Muscle layer of duodenum (tissue), 2 donors: ENCODE measurements around the gene SLC16A13.

Source experiments
- H3K27ac ChIP-seq: one replicate; pipeline ENCODE4 v1.7.0; 2013; ENCODE audit warnings: mild to moderate bottlenecking, low read length
- H3K27me3 ChIP-seq: one replicate; pipeline ENCODE4 v1.7.0; 2013; ENCODE audit warnings: low read depth, mild to moderate bottlenecking, control low read depth, low read length
- H3K36me3 ChIP-seq, 2 donors: one replicate each; pipeline ENCODE4 v1.7.0; 2013; ENCODE audit warnings: low read length in 2 of 2, control low read depth in 1 of 2, mild to moderate bottlenecking in 1 of 2; ENCODE audit not compliant: insufficient read depth in 2 of 2, control insufficient read depth in 1 of 2
- H3K4me1 ChIP-seq, 2 donors: one replicate each; pipeline ENCODE4 v1.7.0; 2013; ENCODE audit warnings: low read length in 2 of 2, mild to moderate bottlenecking in 2 of 2, control low read depth in 1 of 2, moderate library complexity in 1 of 2; ENCODE audit not compliant: insufficient read depth in 2 of 2, control insufficient read depth in 1 of 2
- H3K4me3 ChIP-seq, 2 donors: one replicate each; pipeline ENCODE4 v1.7.0; 2013; ENCODE audit warnings: low read length in 2 of 2, low read depth in 1 of 2, mild to moderate bottlenecking in 1 of 2
- H3K9me3 ChIP-seq, 2 donors: one replicate each; pipeline ENCODE4 v1.7.0; 2013; ENCODE audit warnings: low read length in 2 of 2, control low read depth in 1 of 2, mild to moderate bottlenecking in 1 of 2; ENCODE audit not compliant: control insufficient read depth in 1 of 2
- donor health status: healthy.

Gene SLC16A13

GRCh38 chr17:7014995-7015958 lies 20.5 kb upstream of the SLC16A13 start:
- peak overlapping the region; percentile 73 to 94 for H3K4me3 ChIP-seq

GRCh38 chr17:7016418-7016817 lies 19.4 kb upstream of the SLC16A13 start:
- peaks cover 14 to 44% of the 10 kb centered on the region in 2 donors for H3K4me1 ChIP-seq

More at GRCh38 chr17:7014995-7015958, 20.5 kb upstream of the SLC16A13 start:
- Histone ChIP-seq H3K9me3 (no peaks in the 10 kb centered on the region), H3K27ac (peak overlapping the region; percentile 96), H3K27me3 (no peaks in the 10 kb centered on the region), H3K36me3 (peaks cover 0 to 8% of the 10 kb centered on the region in 2 donors), H3K4me1 (peaks cover 24 to 51% of the 10 kb centered on the region in 2 donors)

GRCh38 chr17:7016886-7017826 lies 18.7 kb upstream of the SLC16A13 start:
- peak overlapping the region in 1 of 2 donors; percentile 79 for H3K4me3 ChIP-seq
- H3K4me1 ChIP-seq, result peaks cover 17 to 48% of the 10 kb centered on the region in 2 donors
- H3K36me3 ChIP-seq, result peaks cover 0 to 8% of the 10 kb centered on the region in 2 donors
- H3K27ac ChIP-seq, result peak overlapping the region; percentile 90
- H3K9me3 ChIP-seq, result no peaks in the 10 kb centered on the region
- H3K27me3 ChIP-seq, result no peaks in the 10 kb centered on the region

More at GRCh38 chr17:7016418-7016817, 19.4 kb upstream of the SLC16A13 start:
- Histone ChIP-seq H3K27ac (no peak overlapping the region), H3K9me3 (no peaks in the 10 kb centered on the region), H3K27me3 (no peaks in the 10 kb centered on the region), H3K4me3 (no peak overlapping the region), H3K36me3 (peaks cover 0 to 8% of the 10 kb centered on the region in 2 donors)

GRCh38 chr17:7017827-7018200 lies 18.0 kb upstream of the SLC16A13 start:
- Histone ChIP-seq H3K4me3 (peak overlapping the region; percentile 30 to 79), H3K36me3 (peaks cover 0 to 8% of the 10 kb centered on the region in 2 donors), H3K27ac (peak overlapping the region; percentile 90), H3K27me3 (no peaks in the 10 kb centered on the region), H3K4me1 (peaks cover 17 to 54% of the 10 kb centered on the region in 2 donors), H3K9me3 (no peaks in the 10 kb centered on the region)

GRCh38 chr17:7018331-7018964 lies 17.4 kb upstream of the SLC16A13 start:
- H3K4me1 ChIP-seq, result peaks cover 17 to 58% of the 10 kb centered on the region in 2 donors
- H3K4me3 ChIP-seq, result peak overlapping the region; percentile 79 to 81

GRCh38 chr17:7019367-7019766 lies 16.4 kb upstream of the SLC16A13 start:
- H3K27me3 ChIP-seq, result no peaks in the 10 kb centered on the region
- H3K4me3 ChIP-seq, result peak overlapping the region; percentile 79 to 81
- H3K9me3 ChIP-seq, result no peaks in the 10 kb centered on the region
- peaks cover 0 to 4% of the 10 kb centered on the region in 2 donors for H3K36me3 ChIP-seq
- peaks cover 17 to 52% of the 10 kb centered on the region in 2 donors for H3K4me1 ChIP-seq
- H3K27ac ChIP-seq, result peak overlapping the region; percentile 90

More at GRCh38 chr17:7018331-7018964, 17.4 kb upstream of the SLC16A13 start:
- Histone ChIP-seq H3K27ac (peak overlapping the region; percentile 90), H3K36me3 (peaks cover 0 to 8% of the 10 kb centered on the region in 2 donors), H3K27me3 (no peaks in the 10 kb centered on the region), H3K9me3 (no peaks in the 10 kb centered on the region)

GRCh38 chr17:7019839-7020519 lies 15.8 kb upstream of the SLC16A13 start:
- Histone ChIP-seq H3K27ac (peak overlapping the region; percentile 90), H3K36me3 (peaks cover 0 to 3% of the 10 kb centered on the region in 2 donors), H3K4me3 (peak overlapping the region; percentile 79 to 81), H3K27me3 (no peaks in the 10 kb centered on the region), H3K4me1 (peaks cover 17 to 52% of the 10 kb centered on the region in 2 donors), H3K9me3 (no peaks in the 10 kb centered on the region)

- Histone ChIP-seq H3K27me3 (no peaks in the 10 kb centered on the region), H3K27ac (peak overlapping the region; percentile 72), H3K4me1 (peaks cover 10 to 42% of the 10 kb centered on the region in 2 donors), H3K4me3 (peak overlapping the region in 1 of 2 donors; percentile 42), H3K9me3 (no peaks in the 10 kb centered on the region), H3K36me3 (no peaks in the 10 kb centered on the region)
Measured at GRCh38 chr17:7020894-7021664, 14.7 kb upstream of the SLC16A13 start.

GRCh38 chr17:7021993-7022778 lies 13.6 kb upstream of the SLC16A13 start:
- Histone ChIP-seq H3K27ac (peak overlapping the region; percentile 72), H3K4me1 (peaks cover 9 to 39% of the 10 kb centered on the region in 2 donors), H3K9me3 (no peaks in the 10 kb centered on the region), H3K4me3 (peak overlapping the region; percentile 6 to 42), H3K27me3 (no peaks in the 10 kb centered on the region), H3K36me3 (no peaks in the 10 kb centered on the region)
